MM.1S (cell line): ENCODE measurements around the gene SDR42E2.
"Not testable (repeated sequence)": the region's sequence is repeated elsewhere in the genome, so short reads cannot be mapped to it uniquely, and the experiment has no call there.

Experiments used
- CTCF ChIP-seq: fragments of 300-600 bp; sonication (generic); IDR thresholded peaks from 2 replicates; pipeline ENCODE4 v1.5.1; 2016; ENCODE audit warnings: antibody characterized with exemption, low read length, mixed read lengths
- EZH2 ChIP-seq: fragments of 300-600 bp; sonication (generic); optimal IDR thresholded peaks from 2 replicates; pipeline ENCODE3; 2017; ENCODE audit warnings: low read depth, mild to moderate bottlenecking, antibody characterized with exemption, low read length, mixed read lengths
- EZH2phosphoT487 ChIP-seq: fragments of 300-600 bp; sonication (generic); IDR thresholded peaks from 2 replicates; pipeline ENCODE4 v1.6.1; 2018; ENCODE audit warnings: antibody characterized with exemption, low read length

GRCh38 chr16:22128537-22128936, 33.8 kb upstream of the SDR42E2 start:
- not testable (repeated sequence) for TF ChIP-seq CTCF, EZH2, EZH2phosphoT487
